ENCODE results near the gene C1S. TPM values are rescaled to one million over a fixed set of nuclear protein-coding genes. Genes with fewer than 3 reads are reported as not detected.

Gene C1S
- total RNA-seq, 4 donors from 2014 or later: 58.1 to 90.8 (median 85.9) TPM

- no peaks in the 10 kb centered on the region for H3K9me3 ChIP-seq
- peaks cover 20 to 31% of the 10 kb centered on the region in 2 donors for H3K4me1 ChIP-seq
- no peak overlapping the region for H3K4me3 ChIP-seq
- no peaks in the 10 kb centered on the region for H3K27me3 ChIP-seq
- DNase-seq (no peak), ATAC-seq (no peak)
- TF ChIP-seq POLR2A (IDR thresholded peaks at IDR 0.05) (no peak), CTCF (IDR thresholded peaks at IDR 0.05 in 4 of 5, conservative IDR thresholded peaks at IDR 0.05 in 1 of 5) (no peak)
- intact Hi-C loops (cut with DNase I; ENCODE audit: low total_unique reads) (loop anchor here (2.0 kb wide), 1 partner anchor 39 kb away; the partner anchor contains the start of gene C1RL), in situ Hi-C loops (cut with MboI; ENCODE audit: low sequenced_read_pairs in 4 of 4) (no loop called here)
- H3K36me3 ChIP-seq: peaks cover 0 to 11% of the 10 kb centered on the region in 2 donors
- peak overlapping the region; percentile 80 to 85 (median 83) for H3K27ac ChIP-seq
Measured at GRCh38 chr12:7069386-7069785, 8.9 kb downstream of the C1S start.

- Histone ChIP-seq H3K36me3 (no peaks in the 10 kb centered on the region), H3K4me1 (peaks cover 20 to 31% of the 10 kb centered on the region in 2 donors), H3K27ac (no peak overlapping the region), H3K9me3 (no peaks in the 10 kb centered on the region), H3K4me3 (no peak overlapping the region), H3K27me3 (no peaks in the 10 kb centered on the region)
- TF ChIP-seq CTCF (IDR thresholded peaks at IDR 0.05 in 4 of 5, conservative IDR thresholded peaks at IDR 0.05 in 1 of 5) (no peak), POLR2A (IDR thresholded peaks at IDR 0.05) (no peak)
- ATAC-seq (no peak), DNase-seq (no peak)
- in situ Hi-C loops (cut with MboI; ENCODE audit: low sequenced_read_pairs in 4 of 4) (no loop called here), intact Hi-C loops (cut with DNase I; ENCODE audit: low total_unique reads) (no loop called here)
Measured at GRCh38 chr12:7072035-7072434, 11.5 kb downstream of the C1S start.

- Histone ChIP-seq H3K9me3 (no peaks in the 10 kb centered on the region), H3K4me3 (no peak overlapping the region), H3K27me3 (no peaks in the 10 kb centered on the region), H3K36me3 (no peaks in the 10 kb centered on the region), H3K27ac (no peak overlapping the region), H3K4me1 (peaks cover 20 to 26% of the 10 kb centered on the region in 2 donors)
- in situ Hi-C loops (cut with MboI; ENCODE audit: low sequenced_read_pairs in 4 of 4) (no loop called here), intact Hi-C loops (cut with DNase I; ENCODE audit: low total_unique reads) (no loop called here)
- TF ChIP-seq CTCF (IDR thresholded peaks at IDR 0.05 in 4 of 5, conservative IDR thresholded peaks at IDR 0.05 in 1 of 5): no peak
- no peak for TF ChIP-seq POLR2A (IDR thresholded peaks at IDR 0.05)
- DNase-seq (no peak), ATAC-seq (no peak)
Measured at GRCh38 chr12:7072554-7072953, 12.0 kb downstream of the C1S start.

GRCh38 chr12:7073946-7074345 lies 13.4 kb downstream of the C1S start:
- in situ Hi-C loops (cut with MboI; ENCODE audit: low sequenced_read_pairs in 4 of 4) (no loop called here), intact Hi-C loops (cut with DNase I; ENCODE audit: low total_unique reads) (no loop called here)
- DNase-seq (no peak), ATAC-seq (no peak)
- H3K27ac ChIP-seq: no peak overlapping the region
- TF ChIP-seq CTCF (IDR thresholded peaks at IDR 0.05 in 4 of 5, conservative IDR thresholded peaks at IDR 0.05 in 1 of 5): no peak
- no peak for TF ChIP-seq POLR2A (IDR thresholded peaks at IDR 0.05)
- peaks cover 7 to 12% of the 10 kb centered on the region in 2 donors for H3K4me1 ChIP-seq
- no peaks in the 10 kb centered on the region for H3K27me3 ChIP-seq
- H3K9me3 ChIP-seq: no peaks in the 10 kb centered on the region
- no peaks in the 10 kb centered on the region for H3K36me3 ChIP-seq
- H3K4me3 ChIP-seq: no peak overlapping the region

- ATAC-seq: no peak
- Histone ChIP-seq H3K27me3 (no peaks in the 10 kb centered on the region), H3K4me1 (peaks cover 0 to 4% of the 10 kb centered on the region in 2 donors), H3K4me3 (no peak overlapping the region), H3K27ac (no peak overlapping the region), H3K36me3 (no peaks in the 10 kb centered on the region), H3K9me3 (no peaks in the 10 kb centered on the region)
- in situ Hi-C loops (cut with MboI; ENCODE audit: low sequenced_read_pairs in 4 of 4): no loop called here
- intact Hi-C loops (cut with DNase I; ENCODE audit: low total_unique reads): no loop called here
- TF ChIP-seq CTCF (IDR thresholded peaks at IDR 0.05 in 4 of 5, conservative IDR thresholded peaks at IDR 0.05 in 1 of 5) (no peak), POLR2A (IDR thresholded peaks at IDR 0.05) (no peak)
- no peak for DNase-seq
Measured at GRCh38 chr12:7075518-7075917, 15.0 kb downstream of the C1S start.

All from gastrocnemius medialis (tissue), 4 donors.